ENCODE measurements around the gene FHOD3.

DNA sequence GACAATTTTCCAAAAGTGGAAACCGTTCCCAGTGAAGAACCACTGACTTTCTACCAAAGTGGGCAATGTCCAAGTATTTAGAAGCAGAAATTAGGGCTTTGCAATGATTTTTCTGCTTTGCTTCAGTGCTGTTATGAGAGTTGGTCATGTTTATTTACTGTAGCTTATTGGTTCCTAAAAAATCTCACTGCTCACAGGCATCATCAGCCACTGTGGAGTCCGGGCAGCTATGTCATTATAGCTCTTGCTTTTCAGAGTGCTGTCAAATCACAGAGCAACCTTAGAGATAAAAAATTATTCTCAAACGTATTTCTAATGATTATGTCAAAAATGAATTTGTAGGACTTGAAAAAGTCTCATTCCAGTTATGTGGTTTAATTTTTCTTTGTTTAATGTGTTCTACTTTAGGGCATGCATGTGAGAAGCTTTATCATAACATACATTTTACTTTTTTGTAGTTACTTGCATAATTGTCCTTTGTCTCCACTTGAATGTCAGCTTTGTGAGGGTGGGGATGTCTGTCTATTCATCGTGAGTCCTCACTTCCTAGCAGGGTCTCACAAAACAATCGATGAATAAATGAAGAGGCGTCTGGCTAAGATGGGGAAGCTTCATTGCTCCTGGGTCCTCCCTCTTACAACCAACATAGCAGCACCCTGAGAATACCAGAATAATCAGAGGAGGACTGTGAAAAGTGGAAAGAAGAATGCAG, 413.7 kb downstream of the FHOD3 start:
- TF ChIP-seq EZH2 (IDR thresholded peaks at IDR 0.05; ENCODE audit: low read length, unreplicated experiment): no peak
- TF ChIP-seq, protein P1, sequence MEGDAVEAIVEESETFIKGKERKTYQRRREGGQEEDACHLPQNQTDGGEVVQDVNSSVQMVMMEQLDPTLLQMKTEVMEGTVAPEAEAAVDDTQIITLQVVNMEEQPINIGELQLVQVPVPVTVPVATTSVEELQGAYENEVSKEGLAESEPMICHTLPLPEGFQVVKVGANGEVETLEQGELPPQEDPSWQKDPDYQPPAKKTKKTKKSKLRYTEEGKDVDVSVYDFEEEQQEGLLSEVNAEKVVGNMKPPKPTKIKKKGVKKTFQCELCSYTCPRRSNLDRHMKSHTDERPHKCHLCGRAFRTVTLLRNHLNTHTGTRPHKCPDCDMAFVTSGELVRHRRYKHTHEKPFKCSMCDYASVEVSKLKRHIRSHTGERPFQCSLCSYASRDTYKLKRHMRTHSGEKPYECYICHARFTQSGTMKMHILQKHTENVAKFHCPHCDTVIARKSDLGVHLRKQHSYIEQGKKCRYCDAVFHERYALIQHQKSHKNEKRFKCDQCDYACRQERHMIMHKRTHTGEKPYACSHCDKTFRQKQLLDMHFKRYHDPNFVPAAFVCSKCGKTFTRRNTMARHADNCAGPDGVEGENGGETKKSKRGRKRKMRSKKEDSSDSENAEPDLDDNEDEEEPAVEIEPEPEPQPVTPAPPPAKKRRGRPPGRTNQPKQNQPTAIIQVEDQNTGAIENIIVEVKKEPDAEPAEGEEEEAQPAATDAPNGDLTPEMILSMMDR (conservative IDR thresholded peaks at IDR 0.05; ENCODE audit: low read depth, low read length): no peak
